ENCODE measurements around the gene NFIX.

The NFIX gene

DNA sequence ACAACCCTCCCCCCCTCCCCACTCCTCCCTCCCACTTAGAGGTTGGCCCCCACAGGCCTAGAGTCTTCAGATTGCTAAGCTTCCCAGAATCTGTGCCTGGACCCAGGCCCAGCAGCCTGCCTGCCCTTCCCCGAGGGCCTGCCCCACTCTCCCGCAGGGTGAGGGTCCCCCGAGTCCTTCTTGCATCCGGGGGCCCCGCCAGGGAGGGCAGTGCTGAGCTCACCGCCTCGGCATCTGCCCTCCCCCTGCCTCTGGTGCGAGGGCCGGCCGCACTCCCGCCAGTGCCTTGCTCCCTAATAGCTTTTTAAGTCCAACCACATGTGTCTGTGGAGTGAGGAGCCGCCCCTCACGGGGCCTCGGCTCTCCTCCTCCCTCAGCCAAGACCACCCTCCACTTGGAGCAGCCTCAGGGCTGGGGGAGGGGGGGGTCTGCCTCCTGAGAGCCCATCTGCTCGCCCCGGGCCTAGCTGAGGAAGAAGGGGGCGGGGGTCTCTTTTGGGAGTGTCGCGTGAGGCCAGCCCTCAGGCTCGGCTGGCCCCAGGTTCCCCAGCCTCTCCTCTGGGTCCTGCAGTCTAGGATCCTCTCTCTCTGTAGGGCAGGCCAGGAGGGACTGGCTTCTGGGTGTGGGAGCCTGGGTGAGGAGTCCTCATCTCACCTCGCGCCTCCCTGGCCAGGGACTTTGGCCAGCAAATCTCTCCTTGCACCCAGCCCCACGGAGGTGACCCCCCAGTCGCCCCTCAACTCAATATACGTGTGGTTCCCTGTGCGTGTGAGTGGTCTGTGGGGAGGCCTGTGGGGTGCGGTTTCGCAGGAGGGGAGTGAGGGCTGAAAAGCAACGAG is 60.2 kb downstream of the NFIX start:
- peak overlapping the region; percentile 78 for H3K27ac ChIP-seq

DNA sequence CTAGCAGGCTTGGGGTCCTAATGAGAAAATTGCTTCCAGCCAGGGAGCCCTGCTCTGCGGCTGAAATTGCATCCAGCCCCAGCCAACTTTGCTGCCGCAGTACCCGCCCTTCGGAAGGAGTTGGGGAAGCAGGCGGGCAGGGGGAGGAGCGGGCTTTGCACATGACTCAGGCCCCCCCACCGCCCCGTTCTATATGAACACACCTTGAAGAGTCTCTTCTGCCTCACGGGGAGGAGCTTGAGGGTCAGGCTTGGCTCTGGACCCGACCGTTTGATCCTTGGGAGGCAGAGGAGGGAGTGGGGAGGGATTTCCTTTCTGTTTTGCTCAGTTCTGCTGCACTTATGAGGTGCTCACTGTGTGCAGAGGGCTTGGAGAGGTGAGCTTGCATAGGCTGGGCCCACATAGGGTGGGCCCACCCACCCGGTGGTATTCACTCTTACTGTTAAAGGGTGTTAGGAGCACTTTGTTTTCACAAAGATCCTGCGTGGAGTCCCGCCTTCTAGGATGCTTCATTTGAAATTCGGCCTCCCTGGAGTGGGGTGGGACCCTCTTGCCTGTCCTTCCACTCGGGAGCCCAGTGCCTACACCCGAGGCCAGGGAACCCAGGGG is 60.9 kb downstream of the NFIX start:
- TF ChIP-seq, protein P1, sequence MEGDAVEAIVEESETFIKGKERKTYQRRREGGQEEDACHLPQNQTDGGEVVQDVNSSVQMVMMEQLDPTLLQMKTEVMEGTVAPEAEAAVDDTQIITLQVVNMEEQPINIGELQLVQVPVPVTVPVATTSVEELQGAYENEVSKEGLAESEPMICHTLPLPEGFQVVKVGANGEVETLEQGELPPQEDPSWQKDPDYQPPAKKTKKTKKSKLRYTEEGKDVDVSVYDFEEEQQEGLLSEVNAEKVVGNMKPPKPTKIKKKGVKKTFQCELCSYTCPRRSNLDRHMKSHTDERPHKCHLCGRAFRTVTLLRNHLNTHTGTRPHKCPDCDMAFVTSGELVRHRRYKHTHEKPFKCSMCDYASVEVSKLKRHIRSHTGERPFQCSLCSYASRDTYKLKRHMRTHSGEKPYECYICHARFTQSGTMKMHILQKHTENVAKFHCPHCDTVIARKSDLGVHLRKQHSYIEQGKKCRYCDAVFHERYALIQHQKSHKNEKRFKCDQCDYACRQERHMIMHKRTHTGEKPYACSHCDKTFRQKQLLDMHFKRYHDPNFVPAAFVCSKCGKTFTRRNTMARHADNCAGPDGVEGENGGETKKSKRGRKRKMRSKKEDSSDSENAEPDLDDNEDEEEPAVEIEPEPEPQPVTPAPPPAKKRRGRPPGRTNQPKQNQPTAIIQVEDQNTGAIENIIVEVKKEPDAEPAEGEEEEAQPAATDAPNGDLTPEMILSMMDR (conservative IDR thresholded peaks at IDR 0.05): no peak
- peak overlapping the region; percentile 78 for H3K27ac ChIP-seq

More for the DNA sequence above, 60.2 kb downstream of the NFIX start:
- TF ChIP-seq, protein P1 (conservative IDR thresholded peaks at IDR 0.05): no peak

DNA sequence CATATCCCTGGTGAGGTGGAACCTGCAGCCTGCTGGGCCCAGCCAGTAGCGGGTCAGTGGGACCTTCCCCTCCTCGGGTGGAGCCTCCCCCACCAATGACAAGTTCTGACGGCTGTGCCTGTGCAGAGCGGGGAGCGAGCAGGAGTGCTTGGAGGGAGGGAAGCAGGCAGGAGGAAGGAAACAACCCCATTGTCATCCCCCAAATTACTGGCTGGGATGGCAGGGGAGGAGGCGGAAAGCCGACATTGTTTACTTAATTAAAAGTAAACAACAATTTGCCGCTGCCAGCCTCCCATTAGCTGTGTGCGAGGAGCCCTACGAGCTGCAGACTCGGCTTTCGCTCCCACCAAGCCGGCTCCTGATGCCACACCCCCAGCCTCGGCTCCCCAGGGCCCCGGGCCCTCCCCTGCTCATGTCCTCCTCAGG is 61.9 kb downstream of the NFIX start:
- TF ChIP-seq, protein P1 (conservative IDR thresholded peaks at IDR 0.05): no peak
- H3K27ac ChIP-seq: peak overlapping the region; percentile 78

DNA sequence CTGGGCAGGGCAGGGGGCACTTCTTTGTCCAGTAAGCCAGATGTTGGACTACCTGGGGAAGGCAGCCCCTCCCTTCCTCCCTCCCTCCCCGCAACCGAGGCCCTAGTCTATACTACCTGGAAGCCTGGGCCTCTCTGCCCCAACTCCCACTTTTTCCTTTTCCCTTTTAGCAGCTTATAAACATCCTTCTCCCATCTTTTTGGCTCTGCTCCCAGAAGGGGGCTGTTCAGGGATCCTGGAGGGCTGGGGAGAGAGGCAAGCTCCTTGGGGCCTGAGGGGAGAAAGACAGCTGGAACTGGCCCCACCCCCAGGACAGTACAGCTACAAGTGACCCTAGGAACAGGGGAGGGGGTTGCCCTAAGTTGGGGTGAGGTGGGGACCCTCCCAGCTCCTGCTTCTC is 62.5 kb downstream of the NFIX start:
- H3K27ac ChIP-seq: peak overlapping the region; percentile 78
- TF ChIP-seq, protein P1 (conservative IDR thresholded peaks at IDR 0.05): no peak

DNA sequence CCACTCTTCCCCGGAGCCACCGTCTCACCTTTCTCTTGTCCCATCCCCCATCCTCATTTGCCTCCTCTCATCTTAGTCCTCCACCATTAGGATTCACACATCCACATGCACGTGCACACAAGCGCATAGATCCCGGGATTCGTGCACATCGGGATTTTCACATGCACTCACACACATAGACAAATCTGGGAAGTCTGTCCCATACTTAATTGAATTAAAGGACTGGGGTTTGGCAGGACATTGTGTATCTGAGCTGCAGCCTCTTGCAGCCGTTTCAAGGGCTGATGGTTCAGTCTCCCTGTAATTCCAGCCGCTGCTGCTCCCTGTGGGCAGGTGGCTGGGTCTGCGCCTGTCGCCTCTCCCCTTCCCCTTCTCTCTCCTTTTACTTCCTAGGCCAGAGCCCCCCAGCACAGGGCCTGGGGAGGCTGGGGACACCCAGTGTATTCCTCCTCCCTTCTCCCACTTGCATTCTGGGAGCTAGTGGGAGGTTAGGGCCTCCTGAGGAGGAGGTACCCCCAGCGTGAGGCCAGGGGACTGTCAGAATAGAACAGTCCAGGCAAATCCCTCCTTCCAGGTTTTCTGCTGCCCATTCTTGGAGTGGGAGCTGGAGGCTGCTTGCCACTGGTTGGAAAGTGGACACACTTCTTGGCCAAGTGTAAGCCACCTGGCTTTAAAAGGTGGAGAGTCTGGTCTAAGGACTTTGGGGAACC is 63.8 kb downstream of the NFIX start:
- H3K27ac ChIP-seq: peak overlapping the region; percentile 78
- TF ChIP-seq, protein P1 (conservative IDR thresholded peaks at IDR 0.05): no peak

DNA sequence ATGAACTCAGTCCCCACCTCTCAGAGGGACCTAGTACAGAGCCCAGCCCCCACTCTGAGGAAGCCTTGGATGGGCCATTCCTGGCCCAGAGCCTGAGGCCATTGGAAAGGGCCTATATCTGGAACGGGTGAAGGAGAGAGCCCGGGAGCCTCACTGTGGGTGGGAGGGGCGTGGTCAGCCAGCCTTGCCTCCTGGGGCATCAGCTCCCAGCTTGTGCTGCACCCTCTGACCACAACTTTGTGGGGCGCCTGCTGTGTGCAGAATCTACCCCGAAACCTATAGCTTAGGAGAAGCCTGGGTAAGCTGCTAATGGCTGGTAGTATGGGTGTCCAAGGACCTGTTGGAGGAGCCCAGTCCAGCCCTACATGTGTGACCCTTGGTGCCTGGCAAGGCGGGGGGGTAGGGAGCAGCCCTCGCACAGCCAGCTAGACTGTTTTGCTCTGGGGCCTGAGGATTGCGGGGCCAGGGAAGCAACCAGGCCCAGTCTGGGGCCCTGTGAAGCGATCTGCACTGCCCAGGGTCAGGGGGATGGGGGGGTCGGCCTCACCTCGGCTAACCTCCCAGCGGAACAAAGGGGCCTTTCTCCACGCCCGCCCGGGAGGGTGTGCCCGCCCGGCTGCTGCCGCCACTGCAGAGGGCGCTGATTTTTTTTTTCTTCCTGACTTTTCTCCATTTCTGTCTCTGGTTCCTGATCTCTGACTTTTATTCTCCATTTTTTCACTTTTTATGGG is 65.1 kb downstream of the NFIX start:
- TF ChIP-seq, protein P1 (conservative IDR thresholded peaks at IDR 0.05): no peak
- H3K27ac ChIP-seq: peak overlapping the region; percentile 78
